SK-N-SH treated with all-trans-retinoic acid at 6 μM for 48 hours (cell line): Measurements from ENCODE around the gene CELSR3.

Experiments
- ARNTL ChIP-seq: fragments of 450-650 bp; formaldehyde crosslinking; IDR thresholded peaks from 2 replicates; pipeline ENCODE4 v1.5.0; 2020; ENCODE audit warnings: low read depth, mild to moderate bottlenecking, moderate library complexity, borderline replicate concordance
- BACH2 ChIP-seq: fragments of 250-450 bp; sonication (Bioruptor Pico); IDR thresholded peaks from 2 replicates; pipeline ENCODE4 v1.9.0; 2021; ENCODE audit warnings: mild to moderate bottlenecking, borderline replicate concordance
- CSDC2 ChIP-seq: fragments of 250-450 bp; sonication (Bioruptor Pico); IDR thresholded peaks from 2 replicates; pipeline ENCODE4 v1.5.0; 2020; ENCODE audit warnings: mild to moderate bottlenecking, moderate library complexity
- CSRNP3 ChIP-seq: fragments of 250-450 bp; sonication (Bioruptor Pico); IDR thresholded peaks from 2 replicates; pipeline ENCODE4 v1.5.1; 2021; ENCODE audit warnings: mild to moderate bottlenecking, moderate library complexity
- ISL1 ChIP-seq: fragments of 250-450 bp; sonication (Bioruptor Pico); IDR thresholded peaks from 2 replicates; pipeline ENCODE4 v2.1.2; 2022; ENCODE audit warnings: mild to moderate bottlenecking, moderate library complexity
- PATZ1 ChIP-seq: fragments of 250-450 bp; sonication (Bioruptor Pico); IDR thresholded peaks from 2 replicates; pipeline ENCODE4 v1.8.0; 2020; ENCODE audit warnings: mild to moderate bottlenecking, moderate library complexity, borderline replicate concordance
- PPARA ChIP-seq: fragments of 250-450 bp; sonication (Bioruptor Pico); IDR thresholded peaks from 2 replicates; pipeline ENCODE4 v1.5.0; 2020; ENCODE audit warnings: mild to moderate bottlenecking, borderline replicate concordance
- SNAI2 ChIP-seq: fragments of 250-450 bp; sonication (Bioruptor Pico); IDR thresholded peaks from 2 replicates; pipeline ENCODE4 v1.5.0; 2020; ENCODE audit warnings: mild to moderate bottlenecking, moderate library complexity
- TOX ChIP-seq: fragments of 250-450 bp; sonication (Bioruptor Pico); IDR thresholded peaks from 2 replicates; pipeline ENCODE4 v1.8.0; 2021; ENCODE audit warnings: mild to moderate bottlenecking, moderate library complexity, borderline replicate concordance
- ZFP30 ChIP-seq: fragments of 450-650 bp; formaldehyde crosslinking; IDR thresholded peaks from 2 replicates; pipeline ENCODE4 v1.5.0; 2022; ENCODE audit warnings: mild to moderate bottlenecking, moderate library complexity
- ZNF70 ChIP-seq: fragments of 450-650 bp; formaldehyde crosslinking; IDR thresholded peaks from 2 replicates; pipeline ENCODE4 v1.5.0; 2020; ENCODE audit warnings: mild to moderate bottlenecking, moderate library complexity
- ZNF8 ChIP-seq: fragments of 450-650 bp; formaldehyde crosslinking; IDR thresholded peaks from 2 replicates; pipeline ENCODE4 v1.5.0; 2020; ENCODE audit warnings: mild to moderate bottlenecking, moderate library complexity

GRCh38 chr3:48591886-48592518 is 70.7 kb downstream of the CELSR3 start:
- TF ChIP-seq ISL1 (CRISPR knock-in tag) = no peak
- TF ChIP-seq TOX (CRISPR knock-in tag) = no peak
- TF ChIP-seq ARNTL = no peak
- no peak for TF ChIP-seq PPARA (CRISPR knock-in tag)
- TF ChIP-seq ZNF8 (CRISPR knock-in tag) = no peak
- no peak for TF ChIP-seq ZFP30 (CRISPR knock-in tag)
- no peak for TF ChIP-seq BACH2 (CRISPR knock-in tag)
- no peak for TF ChIP-seq CSDC2
- TF ChIP-seq PATZ1 (CRISPR knock-in tag) = no peak
- no peak for TF ChIP-seq SNAI2 (CRISPR knock-in tag)
- no peak for TF ChIP-seq CSRNP3 (CRISPR knock-in tag)
- TF ChIP-seq ZNF70 (CRISPR knock-in tag) = no peak
